NCI-H748 (cell line): ENCODE measurements around the gene ALAD.

Experiments used
- DNase-seq: peaks from one replicate; lab custom pipeline; 2025; ENCODE audit not compliant: unreplicated experiment; lab: John Stamatoyannopoulos, UW

ALAD gene

GRCh38 chr9:113350107-113350661 is 50.9 kb downstream of the ALAD start:
- DNase-seq = peak; percentile 45

- peak; percentile 73 for DNase-seq
Measured at GRCh38 chr9:113349445-113350094, 51.5 kb downstream of the ALAD start, which contains the start of gene BSPRY. Gene BSPRY, plus strand, starts transcription at chr9:113349541. Its CDS starts 39 bp downstream, at chr9:113349580.

GRCh38 chr9:113349066-113349444 is 52.0 kb downstream of the ALAD start:
- DNase-seq = peak; percentile 63

GRCh38 chr9:113348437-113348836 is 52.6 kb downstream of the ALAD start:
- DNase-seq = no peak

- DNase-seq = no peak
Measured at GRCh38 chr9:113345671-113346070, 55.4 kb downstream of the ALAD start.

- DNase-seq = no peak
Measured at GRCh38 chr9:113345190-113345589, 55.9 kb downstream of the ALAD start.

- DNase-seq = peak; percentile 67
Measured at GRCh38 chr9:113343732-113344231, 57.3 kb downstream of the ALAD start.

- peak; percentile 20 for DNase-seq
Measured at GRCh38 chr9:113341712-113342410, 59.2 kb downstream of the ALAD start.

GRCh38 chr9:113340011-113340699 is 60.9 kb downstream of the ALAD start, which contains the start of gene WDR31:
Gene WDR31, minus strand, starts transcription at chr9:113340275. Its CDS starts 8,253 bp downstream, at chr9:113332022.
- DNase-seq = peak; percentile 93

- DNase-seq = no peak
Measured at GRCh38 chr9:113337714-113338113, 63.4 kb downstream of the ALAD start.
